ENCODE results near the gene SCN4B. TPM values are rescaled to one million over a fixed set of nuclear protein-coding genes. Genes with fewer than 3 reads are reported as not detected.

SCN4B gene
- total RNA-seq, result not detected in 2 replicates

GRCh38 chr11:118152552-118153471 is at the start of gene SCN4B:
Gene SCN4B (minus strand): TSS chr11:118152823. CDS start chr11:118152673, 150 bp downstream.

DNA sequence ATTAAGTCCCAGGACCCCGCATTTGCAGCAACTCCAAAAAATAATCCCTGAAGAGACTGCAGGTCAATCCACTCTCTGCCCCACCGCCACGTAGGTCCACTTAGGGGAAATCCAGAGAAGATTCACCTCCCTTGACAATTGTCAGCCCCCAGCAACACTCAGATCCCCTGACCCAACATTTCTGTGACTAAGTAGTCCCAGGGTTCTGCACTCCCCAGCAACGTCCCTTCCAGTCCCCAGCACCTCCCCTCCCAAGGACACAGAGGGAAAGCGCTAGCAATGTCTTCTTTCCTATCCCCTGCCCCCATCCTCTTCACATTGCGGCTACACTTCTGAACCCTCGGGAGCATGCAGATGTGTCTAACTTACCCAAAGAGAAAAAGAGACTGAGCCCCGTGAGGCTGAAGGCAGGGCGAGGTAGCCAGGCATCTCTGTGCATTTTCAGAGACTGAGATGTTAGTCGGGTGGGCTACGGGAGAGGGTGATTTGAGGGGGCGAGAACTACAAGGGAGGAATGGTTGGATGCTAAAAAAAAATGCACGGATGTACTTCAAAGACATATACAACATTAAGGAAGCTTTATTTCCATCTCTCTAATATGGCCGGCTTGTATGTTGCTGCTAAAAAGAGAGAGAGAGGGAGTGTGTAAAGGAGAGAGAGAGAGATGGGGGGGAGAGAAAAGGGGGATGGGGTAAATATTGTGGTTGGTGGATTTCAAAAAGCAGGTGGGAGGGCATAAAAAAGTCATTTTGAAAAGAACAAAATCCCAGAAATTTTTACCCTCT is 23.6 kb upstream of the SCN4B start, which contains the start of gene SCN2B:
SCN2B (minus strand) TSS at position 647 of the 785 bp plus-strand sequence; CDS start at position 439, 208 bp downstream.

DNA sequence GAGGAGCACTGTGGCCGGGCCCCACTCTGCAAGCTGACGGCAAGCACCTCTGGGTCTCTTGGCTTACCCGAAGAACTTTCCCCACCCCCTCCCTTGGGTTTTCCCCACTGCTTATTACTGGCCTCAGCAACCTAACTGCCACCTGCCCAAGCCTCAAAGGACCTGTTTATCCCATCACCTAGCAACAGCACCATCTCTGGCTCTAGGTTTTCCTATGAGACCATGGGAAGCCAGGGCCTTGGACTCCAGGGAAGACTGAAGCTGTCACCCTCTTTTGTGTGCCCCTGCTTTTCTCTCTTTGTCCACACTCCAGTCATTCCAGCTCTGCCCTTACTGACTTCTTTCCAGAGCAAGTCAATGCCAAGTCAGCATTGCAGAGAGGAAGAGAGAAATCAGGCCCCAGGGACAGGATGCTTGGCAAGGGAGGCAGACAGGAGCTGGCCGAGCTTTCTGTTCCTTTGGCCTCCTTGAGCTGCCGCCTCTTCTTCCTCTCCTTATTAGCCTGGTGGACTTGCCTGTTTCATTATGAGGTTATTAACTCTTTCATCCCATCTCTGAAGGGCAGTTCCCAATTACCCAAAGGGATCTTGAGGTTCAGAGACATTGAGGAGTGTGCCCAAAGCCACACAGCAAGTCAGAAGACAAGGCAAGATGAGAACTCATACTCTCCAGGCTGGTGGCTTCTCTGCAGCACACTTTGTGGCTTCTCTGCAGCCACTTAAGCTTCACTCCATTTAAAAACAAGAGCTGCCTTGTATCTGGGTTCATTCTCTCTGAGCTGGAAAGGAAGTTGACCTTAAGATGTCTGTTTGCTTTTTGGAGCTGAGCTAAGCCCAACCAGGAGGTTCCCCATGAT is 65.5 kb downstream of the SCN4B start, which contains the start of gene SMIM35:
SMIM35 (minus strand) TSS at position 51 of the 856 bp plus-strand sequence. CDS start 206 bp downstream, outside the sequence.

Other genes with a start within 250 kb of the SCN4B start
- gene TMPRSS13, start 223.4 kb downstream of the SCN4B start, total RNA-seq, result under 0.01 TPM in 1 of 2 replicates, not detected in the other
- gene IL10RA, start 166.4 kb downstream of the SCN4B start, total RNA-seq, result 0.50 and 0.66 TPM in 2 replicates
- gene TMPRSS4, start 75.7 kb downstream of the SCN4B start, total RNA-seq, result not detected in 2 replicates
- gene SMIM35, start 65.9 kb downstream of the SCN4B start, total RNA-seq, result not detected in 2 replicates
- under 0.01 TPM in 1 of 2 replicates, not detected in the other for gene SCN2B, start 23.8 kb upstream of the SCN4B start, total RNA-seq
- gene JAML, start 72.2 kb upstream of the SCN4B start, total RNA-seq, result under 0.01 and 0.22 TPM in 2 replicates
- gene MPZL3, start 99.5 kb upstream of the SCN4B start, total RNA-seq, result 0.62 and 1.8 TPM in 2 replicates
- 0.22 and 0.25 TPM in 2 replicates for gene MPZL2, start 111.5 kb upstream of the SCN4B start, total RNA-seq
- gene CD3E, start 151.9 kb upstream of the SCN4B start, total RNA-seq, result not detected in 2 replicates
- not detected in 2 replicates for gene CD3D, start 189.9 kb upstream of the SCN4B start, total RNA-seq
- 0.12 TPM in 1 of 2 replicates, not detected in the other for gene CD3G, start 191.5 kb upstream of the SCN4B start, total RNA-seq
- gene UBE4A, start 206.8 kb upstream of the SCN4B start, total RNA-seq, result 36.9 and 39.1 TPM in 2 replicates
- gene ATP5MG, start 248.8 kb upstream of the SCN4B start, total RNA-seq, result 33.1 and 44.1 TPM in 2 replicates

Data from uterine smooth muscle cell (primary cell).